ENCODE measurements around the gene C16orf82. TPM values are rescaled to one million over a fixed set of nuclear protein-coding genes. Genes with fewer than 3 reads are reported as not detected.

The C16orf82 gene
- total RNA-seq, 5 donors from 2014 or later (not counting 1 experiment from before 2014, with no cell fraction given) = not detected

- Histone ChIP-seq H3K27ac (ENCODE audit: low read length) (no peak overlapping the region), H3K4me3 (ENCODE audit: control insufficient read depth in 1 of 2, extremely low read depth in 1 of 2, low read length in 1 of 2) (no peak overlapping the region), H3K36me3 (ENCODE audit: control insufficient read depth in 2 of 2, extremely low read depth in 1 of 2, insufficient read depth in 1 of 2, low read length in 1 of 2) (no peaks in the 10 kb centered on the region), H3K9me3 (no peaks in the 10 kb centered on the region), H3K27me3 (replicated peaks in 1 of 2; ENCODE audit: control insufficient read depth in 2 of 2, extremely low read depth in 1 of 2, insufficient read depth in 2 of 2, low read length in 1 of 2) (peaks cover 0 to under 1% of the 10 kb centered on the region in 2 experiments), H3K4me1 (ENCODE audit: control insufficient read depth in 1 of 2, extremely low read depth in 1 of 2, insufficient read depth in 2 of 2, low read length in 2 of 2) (no peaks in the 10 kb centered on the region)
- WGBS (ENCODE audit: insufficient coverage) = 76% methylated on average over 6 of the region's 6 CpGs
- no peak overlapping the region for H3K27ac Mint-ChIP-seq
- CTCF ChIA-PET = no interaction called here
- H3K4me1 Mint-ChIP-seq = no peaks in the 10 kb centered on the region
- H3K27me3 Mint-ChIP-seq = peaks cover 7 to 10% of the 10 kb centered on the region in 2 donors
- H3K36me3 Mint-ChIP-seq = no peaks in the 10 kb centered on the region
- POLR2A ChIA-PET = no interaction called here
- no peaks in the 10 kb centered on the region for H3K9me3 Mint-ChIP-seq
- DNase-seq = no peak
- no peak overlapping the region for H3K4me3 Mint-ChIP-seq
- ATAC-seq (replicated peaks in 1 of 4) = no peak
These were observed 37.2 kb upstream of the C16orf82 start for GRCh38 chr16:27029525-27029924.

- H3K27me3 Mint-ChIP-seq = peaks cover 15 to 23% of the 10 kb centered on the region in 2 donors
- H3K36me3 ChIP-seq (ENCODE audit: control insufficient read depth in 2 of 2, extremely low read depth in 1 of 2, insufficient read depth in 1 of 2, low read length in 1 of 2) = no peaks in the 10 kb centered on the region
- H3K27ac ChIP-seq (ENCODE audit: low read length) = no peak overlapping the region
- no peaks in the 10 kb centered on the region for H3K4me1 Mint-ChIP-seq
- DNase-seq (no peak), ATAC-seq (replicated peaks in 1 of 4) (no peak)
- WGBS (ENCODE audit: insufficient coverage) = 70% methylated on average over 2 of the region's 12 CpGs
- ChIA-PET POLR2A (no interaction called here), CTCF (no interaction called here)
- no peak overlapping the region for H3K4me3 Mint-ChIP-seq
- no peak overlapping the region for H3K4me3 ChIP-seq (ENCODE audit: control insufficient read depth in 1 of 2, extremely low read depth in 1 of 2, low read length in 1 of 2)
- no peak overlapping the region for H3K27ac Mint-ChIP-seq
- H3K9me3 ChIP-seq = no peaks in the 10 kb centered on the region
- H3K36me3 Mint-ChIP-seq = no peaks in the 10 kb centered on the region
- H3K9me3 Mint-ChIP-seq = no peaks in the 10 kb centered on the region
- no peaks in the 10 kb centered on the region for H3K4me1 ChIP-seq (ENCODE audit: control insufficient read depth in 1 of 2, extremely low read depth in 1 of 2, insufficient read depth in 2 of 2, low read length in 2 of 2)
- H3K27me3 ChIP-seq (replicated peaks in 1 of 2; ENCODE audit: control insufficient read depth in 2 of 2, extremely low read depth in 1 of 2, insufficient read depth in 2 of 2, low read length in 1 of 2) = peaks cover 0 to 7% of the 10 kb centered on the region in 2 experiments
These were observed 33.3 kb upstream of the C16orf82 start for GRCh38 chr16:27033281-27033979.

- H3K27ac Mint-ChIP-seq = no peak overlapping the region
- CTCF ChIA-PET = interaction anchor here in 1 of 2 donors (0.6 kb wide), 1 partner anchor 70 kb away, joined by 3 read pairs; no protein-coding TSS in a partner anchor
- ATAC-seq (replicated peaks in 1 of 4) = no peak
These were observed 26.0 kb upstream of the C16orf82 start for GRCh38 chr16:27040732-27041131.

GRCh38 chr16:27046958-27047518 lies 19.7 kb upstream of the C16orf82 start:
- Histone ChIP-seq H3K4me1 (ENCODE audit: control insufficient read depth in 1 of 2, extremely low read depth in 1 of 2, insufficient read depth in 2 of 2, low read length in 2 of 2) (no peaks in the 10 kb centered on the region), H3K36me3 (ENCODE audit: control insufficient read depth in 2 of 2, extremely low read depth in 1 of 2, insufficient read depth in 1 of 2, low read length in 1 of 2) (no peaks in the 10 kb centered on the region), H3K9me3 (no peaks in the 10 kb centered on the region), H3K27ac (ENCODE audit: low read length) (no peak overlapping the region), H3K27me3 (replicated peaks in 1 of 2; ENCODE audit: control insufficient read depth in 2 of 2, extremely low read depth in 1 of 2, insufficient read depth in 2 of 2, low read length in 1 of 2) (peaks cover 0 to 16% of the 10 kb centered on the region in 2 experiments), H3K4me3 (ENCODE audit: control insufficient read depth in 1 of 2, extremely low read depth in 1 of 2, low read length in 1 of 2) (no peak overlapping the region)
- no peaks in the 10 kb centered on the region for H3K4me1 Mint-ChIP-seq
- no peaks in the 10 kb centered on the region for H3K9me3 Mint-ChIP-seq
- H3K27me3 Mint-ChIP-seq = peaks cover 0 to 5% of the 10 kb centered on the region in 2 donors
- ChIA-PET CTCF (no interaction called here), POLR2A (no interaction called here)
- ATAC-seq (replicated peaks in 1 of 4) = no peak
- no peak overlapping the region for H3K27ac Mint-ChIP-seq
- no peaks in the 10 kb centered on the region for H3K36me3 Mint-ChIP-seq
- DNase-seq = no peak
- H3K4me3 Mint-ChIP-seq = no peak overlapping the region

More at GRCh38 chr16:27040732-27041131, 26.0 kb upstream of the C16orf82 start:
- Mint-ChIP-seq H3K36me3 (no peaks in the 10 kb centered on the region), H3K27me3 (peaks cover 14 to 19% of the 10 kb centered on the region in 2 donors), H3K9me3 (no peaks in the 10 kb centered on the region), H3K4me1 (no peaks in the 10 kb centered on the region), H3K4me3 (no peak overlapping the region)
- Histone ChIP-seq H3K4me1 (ENCODE audit: control insufficient read depth in 1 of 2, extremely low read depth in 1 of 2, insufficient read depth in 2 of 2, low read length in 2 of 2) (no peaks in the 10 kb centered on the region), H3K27ac (ENCODE audit: low read length) (no peak overlapping the region), H3K9me3 (no peaks in the 10 kb centered on the region), H3K4me3 (ENCODE audit: control insufficient read depth in 1 of 2, extremely low read depth in 1 of 2, low read length in 1 of 2) (no peak overlapping the region), H3K36me3 (ENCODE audit: control insufficient read depth in 2 of 2, extremely low read depth in 1 of 2, insufficient read depth in 1 of 2, low read length in 1 of 2) (no peaks in the 10 kb centered on the region), H3K27me3 (replicated peaks in 1 of 2; ENCODE audit: control insufficient read depth in 2 of 2, extremely low read depth in 1 of 2, insufficient read depth in 2 of 2, low read length in 1 of 2) (peaks cover 0 to 12% of the 10 kb centered on the region in 2 experiments)
- POLR2A ChIA-PET = no interaction called here
- WGBS (ENCODE audit: insufficient coverage) = 87% methylated on average over 17 of the region's 23 CpGs
- DNase-seq = no peak

GRCh38 chr16:27048316-27048715 lies 18.4 kb upstream of the C16orf82 start:
- Histone ChIP-seq H3K27ac (ENCODE audit: low read length) (no peak overlapping the region), H3K4me3 (ENCODE audit: control insufficient read depth in 1 of 2, extremely low read depth in 1 of 2, low read length in 1 of 2) (no peak overlapping the region)

GRCh38 chr16:27049117-27049516 lies 17.6 kb upstream of the C16orf82 start:
- H3K36me3 ChIP-seq (ENCODE audit: control insufficient read depth in 2 of 2, extremely low read depth in 1 of 2, insufficient read depth in 1 of 2, low read length in 1 of 2) = no peaks in the 10 kb centered on the region
- H3K4me1 ChIP-seq (ENCODE audit: control insufficient read depth in 1 of 2, extremely low read depth in 1 of 2, insufficient read depth in 2 of 2, low read length in 2 of 2) = no peaks in the 10 kb centered on the region
- no peak overlapping the region for H3K4me3 ChIP-seq (ENCODE audit: control insufficient read depth in 1 of 2, extremely low read depth in 1 of 2, low read length in 1 of 2)
- ChIA-PET POLR2A (no interaction called here), CTCF (no interaction called here)
- no peaks in the 10 kb centered on the region for H3K9me3 ChIP-seq
- no peak for ATAC-seq (replicated peaks in 1 of 4)
- peaks cover 0 to 16% of the 10 kb centered on the region in 2 experiments for H3K27me3 ChIP-seq (replicated peaks in 1 of 2; ENCODE audit: control insufficient read depth in 2 of 2, extremely low read depth in 1 of 2, insufficient read depth in 2 of 2, low read length in 1 of 2)
- 64% methylated on average over 5 of the region's 5 CpGs for WGBS (ENCODE audit: insufficient coverage)
- Mint-ChIP-seq H3K27ac (no peak overlapping the region), H3K4me3 (no peak overlapping the region), H3K36me3 (no peaks in the 10 kb centered on the region), H3K4me1 (no peaks in the 10 kb centered on the region), H3K27me3 (no peaks in the 10 kb centered on the region), H3K9me3 (no peaks in the 10 kb centered on the region)
- no peak for DNase-seq
- no peak overlapping the region for H3K27ac ChIP-seq (ENCODE audit: low read length)

More at GRCh38 chr16:27048316-27048715, 18.4 kb upstream of the C16orf82 start:
- Histone ChIP-seq H3K4me1 (ENCODE audit: control insufficient read depth in 1 of 2, extremely low read depth in 1 of 2, insufficient read depth in 2 of 2, low read length in 2 of 2) (no peaks in the 10 kb centered on the region), H3K36me3 (ENCODE audit: control insufficient read depth in 2 of 2, extremely low read depth in 1 of 2, insufficient read depth in 1 of 2, low read length in 1 of 2) (no peaks in the 10 kb centered on the region), H3K9me3 (no peaks in the 10 kb centered on the region), H3K27me3 (replicated peaks in 1 of 2; ENCODE audit: control insufficient read depth in 2 of 2, extremely low read depth in 1 of 2, insufficient read depth in 2 of 2, low read length in 1 of 2) (peaks cover 0 to 16% of the 10 kb centered on the region in 2 experiments)
- ChIA-PET CTCF (no interaction called here), POLR2A (no interaction called here)
- Mint-ChIP-seq H3K9me3 (no peaks in the 10 kb centered on the region), H3K36me3 (no peaks in the 10 kb centered on the region), H3K27ac (no peak overlapping the region), H3K4me1 (no peaks in the 10 kb centered on the region), H3K27me3 (peaks cover 0 to 3% of the 10 kb centered on the region in 2 donors), H3K4me3 (no peak overlapping the region)
- 74% methylated on average over 7 of the region's 7 CpGs for WGBS (ENCODE audit: insufficient coverage)
- DNase-seq = no peak
- ATAC-seq (replicated peaks in 1 of 4) = no peak
